Endothelial cell of umbilical vein (primary cell): ENCODE measurements around the gene DTD1. TPM values are rescaled to one million over a fixed set of nuclear protein-coding genes. Genes with fewer than 3 reads are reported as not detected.

ENCODE experiments used
- BruUV-seq: library from RNA; stranded (reverse); fragments of 400-500 nt; replicated peaks from 2 replicates; lab custom pipeline; 2021; lab: Mats Ljungman, UMichigan
- CTCF ChIA-PET: fragments of 300-600, 350-600 bp; sonication (Branson Sonifier 250); formaldehyde crosslinking; loops from one replicate; lab custom pipeline; 2021; ENCODE audit warnings: antibody characterized with exemption, inconsistent platforms; lab: Charles Lee
- POLR2A ChIA-PET: fragments of 300-600, 350-600 bp; sonication (Branson Sonifier 250); formaldehyde crosslinking; loops from one replicate; lab custom pipeline; 2021; ENCODE audit warnings: antibody characterized with exemption, inconsistent platforms; lab: Charles Lee
- DNase-seq: peaks from one replicate; pipeline ENCODE4 v3.0.0-alpha.2; 2011; ENCODE audit warnings: low read depth, low spot score
- FAIRE-seq: peaks from 2 replicates; lab custom pipeline; 2011; peaks lifted over from hg19 to GRCh38; lab: Jason Lieb, UNC
- H2AFZ ChIP-seq: 2 replicates; pipeline ENCODE4 v1.6.0; 2012; ENCODE audit warnings: low read depth, low read length, control low read depth, inconsistent platforms
- H3K27ac ChIP-seq: 2 replicates; pipeline ENCODE4 v1.5.1; 2011; ENCODE audit warnings: low read depth, mild to moderate bottlenecking, control low read depth, low read length, moderate library complexity; ENCODE audit not compliant: insufficient read depth
- H3K27me3 ChIP-seq, 2 experiments: 2 replicates each; pipeline versions ENCODE4 v1.6.0 to v1.6.1; 2011; ENCODE audit warnings: low read length in 2 of 2, mixed read lengths in 1 of 2; ENCODE audit not compliant: control insufficient read depth in 2 of 2, insufficient read depth in 2 of 2
- H3K36me3 ChIP-seq, 2 experiments: 2 replicates in 1 of 2; 3 replicates in 1 of 2; pipeline ENCODE4 v1.5.1; 2011; ENCODE audit warnings: low read length in 2 of 2, mild to moderate bottlenecking in 1 of 2, moderate library complexity in 1 of 2; ENCODE audit not compliant: control insufficient read depth in 2 of 2, insufficient read depth in 2 of 2; ENCODE audit errors: extremely low read depth in 1 of 2
- H3K4me1 ChIP-seq: 3 replicates; pipeline ENCODE4 v1.5.1; 2011; ENCODE audit warnings: mild to moderate bottlenecking, low read length; ENCODE audit not compliant: control insufficient read depth, insufficient read depth; ENCODE audit errors: extremely low read depth
- H3K4me2 ChIP-seq: 2 replicates; pipeline ENCODE4 v1.6.1; 2011; ENCODE audit warnings: low read length, control low read depth, mixed read lengths; ENCODE audit not compliant: insufficient read depth
- H3K4me3 ChIP-seq, 3 experiments: fragments of 200-600 bp in 1 of 3; sonication (generic), shearing (Covaris generic) in 1 of 3; replicated peaks in 1 of 3; 2 replicates each; pipeline ENCODE4 v1.5.1; 2011 to 2016; ENCODE audit warnings: control low read depth in 3 of 3, low read length in 3 of 3, mild to moderate bottlenecking in 2 of 3, inconsistent platforms in 1 of 3, low read depth in 1 of 3, moderate library complexity in 1 of 3; ENCODE audit not compliant: insufficient read depth in 1 of 3
- H3K79me2 ChIP-seq: 2 replicates; pipeline ENCODE4 v1.6.0; 2012; ENCODE audit warnings: low read length, inconsistent platforms; ENCODE audit not compliant: control insufficient read depth, insufficient read depth
- H3K9ac ChIP-seq: replicated peaks from 2 replicates; pipeline ENCODE3; 2011; ENCODE audit warnings: low read length, control low read depth; ENCODE audit not compliant: insufficient read depth; ENCODE audit errors: extremely low read depth
- H3K9me1 ChIP-seq: replicated peaks from 3 replicates; pipeline ENCODE4 v1.6.0; 2011; ENCODE audit warnings: mild to moderate bottlenecking, low read length; ENCODE audit not compliant: control insufficient read depth, insufficient read depth; ENCODE audit errors: extremely low read depth
- H3K9me3 ChIP-seq: replicated peaks from 2 replicates; pipeline ENCODE4 v1.5.1; 2012; ENCODE audit warnings: low read length, inconsistent platforms; ENCODE audit not compliant: control insufficient read depth, insufficient read depth
- H4K20me1 ChIP-seq: replicated peaks from 2 replicates; pipeline ENCODE3; 2011; ENCODE audit warnings: mild to moderate bottlenecking, low read length; ENCODE audit not compliant: control insufficient read depth, insufficient read depth; ENCODE audit errors: extremely low read depth
- EZH2 ChIP-seq: IDR thresholded peaks from 2 replicates; pipeline ENCODE4 v1.6.1; 2012; ENCODE audit warnings: borderline replicate concordance, low read depth, mild to moderate bottlenecking, moderate library complexity, low read length, inconsistent platforms; ENCODE audit not compliant: severe bottlenecking
- FOS ChIP-seq: IDR thresholded peaks from 2 replicates; pipeline ENCODE4 v1.6.1; 2011; ENCODE audit warnings: mild to moderate bottlenecking, low read length, moderate library complexity, borderline replicate concordance; ENCODE audit not compliant: insufficient read depth
- GATA2 ChIP-seq: IDR thresholded peaks from 2 replicates; pipeline ENCODE4 v1.7.0; 2011; ENCODE audit warnings: low read depth, mild to moderate bottlenecking, moderate library complexity, mixed read lengths, low read length; ENCODE audit not compliant: insufficient read length, insufficient read depth
- JUN ChIP-seq: IDR thresholded peaks from 2 replicates; pipeline ENCODE4 v1.6.1; 2011; ENCODE audit warnings: borderline replicate concordance, low read depth; ENCODE audit not compliant: insufficient read length, insufficient read depth
- MYC ChIP-seq: IDR thresholded peaks from one replicate; pipeline ENCODE4 v1.6.1; 2011; ENCODE audit warnings: mild to moderate bottlenecking, low read depth, low read length
- POLR2A ChIP-seq: IDR thresholded peaks from 2 replicates; pipeline ENCODE4 v1.6.1; 2012; ENCODE audit warnings: low read depth, mild to moderate bottlenecking, control low read depth, low read length
- POLR2AphosphoS5 ChIP-seq: IDR thresholded peaks from 2 replicates; pipeline ENCODE4 v1.6.1; 2012; ENCODE audit warnings: low read depth, mild to moderate bottlenecking, control low read depth, low read length, moderate library complexity; ENCODE audit not compliant: insufficient read depth
- dilution Hi-C: fragments of 300-500 bp; cut with MboI; formaldehyde crosslinking; loops from one replicate; pipeline ENCODE4 v1.15.0; 2019; ENCODE audit warnings: low sequenced_read_pairs; ENCODE audit not compliant: extremely low pct_ligation_motif_present
- intact Hi-C: fragments of 100-400 bp; cut with micrococcal nuclease; formaldehyde crosslinking; loops from one replicate; pipeline ENCODE4 v1.10.0; 2022
- polyA plus RNA-seq, 4 experiments: library from polyadenylated mRNA; depleted of rRNA in 3 of 4; stranded (reverse) in 3 of 4; unstranded in 1 of 4; fragments of >200 nt; gene quantifications; 2 replicates each; pipeline versions ENCODE4 v1.2.1 to v1.2.3, GENCODE V29; 2011 to 2012; ENCODE audit warnings: missing spikeins in 1 of 4
- total RNA-seq: library from RNA; stranded (reverse); gene quantifications from 2 replicates; pipeline ENCODE4 v1.2.3, GENCODE V29; 2021
- TF ChIP-seq, protein P1 (sequence below), 2 donors: IDR thresholded peaks; 1 replicate in 1 of 2; 2 replicates in 1 of 2; pipeline ENCODE4 v1.5.1; 2011; ENCODE audit warnings: low read length in 2 of 2, mild to moderate bottlenecking in 2 of 2, moderate library complexity in 2 of 2, control low read depth in 1 of 2, inconsistent platforms in 1 of 2, low read depth in 1 of 2; ENCODE audit not compliant: insufficient read depth in 1 of 2; ENCODE audit errors: extremely low read depth in 1 of 2

DTD1 gene
- total and polyA plus RNA-seq, 2 donors (not counting 3 experiments of a cell fraction or from before 2014, with no cell fraction given): 48.2 to 50.8 TPM

DNA sequence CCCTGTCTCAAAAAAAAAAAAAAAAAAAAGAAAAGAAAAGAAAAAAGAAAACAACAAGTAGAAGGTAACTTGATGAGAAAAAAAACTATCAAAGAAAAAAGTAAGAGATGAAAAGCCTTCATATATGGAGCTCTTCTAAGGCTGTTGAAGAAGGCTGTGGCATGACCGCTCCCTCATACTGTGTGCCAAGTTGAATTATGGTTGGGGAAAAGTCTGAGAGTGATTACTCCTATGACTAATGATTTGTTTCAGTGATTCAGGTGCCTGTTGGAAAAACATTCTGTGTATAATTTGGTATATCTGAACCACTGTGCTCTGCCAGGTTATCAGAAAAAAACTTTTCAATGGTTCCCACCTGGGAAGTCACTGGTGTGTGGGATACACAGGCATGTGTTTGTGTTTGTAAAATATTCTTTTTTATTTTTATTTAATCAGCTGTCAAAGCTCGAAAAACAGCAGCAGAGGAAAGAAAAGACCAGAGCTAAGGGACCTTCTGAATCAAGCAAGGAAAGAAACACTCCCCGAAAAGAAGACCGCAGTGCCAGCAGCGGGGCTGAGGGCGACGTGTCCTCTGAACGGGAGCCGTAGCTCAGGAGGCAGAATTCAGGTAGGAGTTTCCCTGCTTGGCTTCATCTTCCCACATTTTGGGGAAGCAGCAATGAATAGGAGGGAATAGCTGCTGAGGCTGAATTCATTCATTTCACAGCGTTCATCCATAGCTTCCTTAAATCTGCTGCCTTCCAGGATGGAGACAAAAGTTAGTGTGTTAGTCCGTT lies 156.0 kb downstream of the DTD1 start:
- CTCF ChIA-PET: interaction anchor here (0.6 to 1.6 kb wide), 2 partner anchors 13 to 179 kb away, joined by 3 read pairs; no protein-coding TSS in a partner anchor
- intact Hi-C loops: no loop called here

More for the DNA sequence above, 156.0 kb downstream of the DTD1 start:
- Histone ChIP-seq H2AFZ (no peak overlapping the region), H3K4me1 (no peaks in the 10 kb centered on the region), H3K9me3 (no peaks in the 10 kb centered on the region), H3K27me3 (no peaks in the 10 kb centered on the region), H3K79me2 (no peaks in the 10 kb centered on the region), H3K27ac (no peak overlapping the region), H3K36me3 (no peaks in the 10 kb centered on the region), H4K20me1 (no peaks in the 10 kb centered on the region), H3K9me1 (no peaks in the 10 kb centered on the region), H3K9ac (no peak overlapping the region), H3K4me3 (no peak overlapping the region), H3K4me2 (no peak overlapping the region)
- TF ChIP-seq POLR2A (no peak), MYC (no peak), JUN (no peak), FOS (no peak), GATA2 (no peak), POLR2AphosphoS5 (no peak), EZH2 (no peak)
- TF ChIP-seq, protein P1, sequence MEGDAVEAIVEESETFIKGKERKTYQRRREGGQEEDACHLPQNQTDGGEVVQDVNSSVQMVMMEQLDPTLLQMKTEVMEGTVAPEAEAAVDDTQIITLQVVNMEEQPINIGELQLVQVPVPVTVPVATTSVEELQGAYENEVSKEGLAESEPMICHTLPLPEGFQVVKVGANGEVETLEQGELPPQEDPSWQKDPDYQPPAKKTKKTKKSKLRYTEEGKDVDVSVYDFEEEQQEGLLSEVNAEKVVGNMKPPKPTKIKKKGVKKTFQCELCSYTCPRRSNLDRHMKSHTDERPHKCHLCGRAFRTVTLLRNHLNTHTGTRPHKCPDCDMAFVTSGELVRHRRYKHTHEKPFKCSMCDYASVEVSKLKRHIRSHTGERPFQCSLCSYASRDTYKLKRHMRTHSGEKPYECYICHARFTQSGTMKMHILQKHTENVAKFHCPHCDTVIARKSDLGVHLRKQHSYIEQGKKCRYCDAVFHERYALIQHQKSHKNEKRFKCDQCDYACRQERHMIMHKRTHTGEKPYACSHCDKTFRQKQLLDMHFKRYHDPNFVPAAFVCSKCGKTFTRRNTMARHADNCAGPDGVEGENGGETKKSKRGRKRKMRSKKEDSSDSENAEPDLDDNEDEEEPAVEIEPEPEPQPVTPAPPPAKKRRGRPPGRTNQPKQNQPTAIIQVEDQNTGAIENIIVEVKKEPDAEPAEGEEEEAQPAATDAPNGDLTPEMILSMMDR (IDR thresholded peaks at IDR 0.05; ENCODE audit: extremely low read depth in 1 of 2, insufficient read depth in 1 of 2, low read depth in 1 of 2, low read length in 2 of 2): no peak
- FAIRE-seq: no peak
- dilution Hi-C loops: no loop called here
- no peak for DNase-seq
- BruUV-seq: no TSS peak
- POLR2A ChIA-PET: no interaction called here
